COLO668 (cell line): ENCODE data around the gene PSMD7.
"Not testable (repeated sequence)": the region's sequence is repeated elsewhere in the genome, so short reads cannot be mapped to it uniquely, and the experiment has no call there.

Experiments used
- DNase-seq: peaks from one replicate; lab custom pipeline; 2025; ENCODE audit not compliant: unreplicated experiment; lab: John Stamatoyannopoulos, UW

PSMD7 gene

GRCh38 chr16:74296104-74296431, 546 bp upstream of the PSMD7 start:
- peak; percentile 36 for DNase-seq

DNA sequence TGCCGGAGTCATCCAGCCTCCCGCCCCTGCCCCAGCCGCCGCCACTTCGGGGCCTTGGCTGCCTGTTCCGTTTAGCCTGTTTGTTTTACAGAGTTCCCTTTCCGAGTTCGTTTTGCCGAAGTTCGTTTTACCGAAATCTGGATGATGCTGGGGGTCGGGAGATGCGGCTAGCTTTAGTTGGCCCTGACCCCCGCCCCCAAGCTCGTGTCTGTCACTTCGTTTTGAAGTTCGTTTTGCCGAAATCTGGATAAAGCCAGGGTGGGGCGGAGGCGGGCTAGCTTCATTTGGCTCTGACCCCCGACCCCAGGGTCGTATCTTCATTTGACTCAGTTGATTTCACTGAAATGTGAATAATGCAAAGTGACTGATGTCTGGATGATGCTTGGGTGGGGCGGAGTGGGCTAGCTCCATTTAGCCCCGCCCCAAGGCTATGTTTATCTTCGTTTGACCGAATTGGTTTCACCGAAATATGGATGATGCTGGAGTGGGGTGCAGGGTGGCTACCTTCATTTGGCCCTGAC, 591 bp downstream of the PSMD7 start:
- DNase-seq, result peak; percentile 31

- DNase-seq, result no peak
Measured at GRCh38 chr16:74298104-74298503, 1.5 kb downstream of the PSMD7 start.

GRCh38 chr16:74302341-74302740, 5.7 kb downstream of the PSMD7 start:
- DNase-seq, result no peak

- no peak for DNase-seq
Measured at GRCh38 chr16:74304164-74304834, 7.7 kb downstream of the PSMD7 start.

DNA sequence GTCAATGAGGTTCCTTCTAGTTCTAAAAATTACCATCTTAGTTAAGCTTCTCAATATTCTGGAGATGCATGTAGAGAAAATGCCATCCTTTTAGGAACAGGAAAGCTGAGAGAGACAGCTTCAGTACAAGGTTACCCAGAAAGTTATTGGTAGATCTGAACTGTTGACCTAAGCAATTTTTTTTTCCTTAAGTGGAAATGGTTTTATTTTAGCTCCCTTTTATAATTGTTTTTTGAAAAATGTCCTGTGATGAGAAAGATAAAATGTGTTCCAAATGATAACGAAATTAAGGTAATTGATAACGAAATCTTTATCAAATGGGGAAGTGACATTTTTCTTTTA, 8.2 kb downstream of the PSMD7 start:
- DNase-seq, result no peak

GRCh38 chr16:74305281-74305680, 8.7 kb downstream of the PSMD7 start:
- no peak for DNase-seq

DNA sequence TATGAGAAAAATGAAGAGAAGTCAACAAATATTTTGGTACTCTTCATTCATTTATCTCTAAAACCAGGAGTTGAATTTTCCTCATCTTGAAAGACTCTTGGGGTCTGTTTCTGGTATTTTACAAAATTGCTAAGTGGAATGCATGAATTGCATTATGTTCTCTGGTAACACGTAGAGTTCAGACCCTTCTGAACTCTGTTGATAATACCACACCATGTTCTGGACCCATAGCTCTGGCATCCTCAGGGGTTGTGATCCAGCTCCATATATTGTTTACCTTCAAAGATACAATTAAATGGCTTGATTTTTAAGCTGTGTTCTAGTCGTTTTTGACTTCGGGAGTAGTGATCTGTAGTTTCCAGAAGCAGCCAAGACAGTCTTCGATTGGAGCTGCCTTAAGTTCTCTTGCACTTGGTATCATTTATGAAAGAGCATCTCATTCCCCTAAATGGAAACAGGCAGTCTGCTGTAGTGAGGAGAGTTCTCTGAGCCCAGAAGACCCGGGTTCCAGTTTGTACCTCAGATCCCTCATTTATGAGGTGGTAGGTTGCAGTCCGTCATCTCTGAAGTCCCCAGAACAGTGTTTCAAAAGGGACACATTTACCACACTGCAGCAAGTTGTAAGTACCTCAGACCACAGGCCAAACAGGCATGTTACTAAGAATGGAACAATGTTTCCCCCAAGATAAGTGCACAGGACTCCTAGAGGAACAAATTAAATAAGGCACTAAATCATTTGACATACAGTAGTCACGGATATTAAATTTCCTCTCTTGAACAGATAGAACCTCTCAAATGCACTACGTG, 9.6 kb downstream of the PSMD7 start:
- DNase-seq, result no peak

DNA sequence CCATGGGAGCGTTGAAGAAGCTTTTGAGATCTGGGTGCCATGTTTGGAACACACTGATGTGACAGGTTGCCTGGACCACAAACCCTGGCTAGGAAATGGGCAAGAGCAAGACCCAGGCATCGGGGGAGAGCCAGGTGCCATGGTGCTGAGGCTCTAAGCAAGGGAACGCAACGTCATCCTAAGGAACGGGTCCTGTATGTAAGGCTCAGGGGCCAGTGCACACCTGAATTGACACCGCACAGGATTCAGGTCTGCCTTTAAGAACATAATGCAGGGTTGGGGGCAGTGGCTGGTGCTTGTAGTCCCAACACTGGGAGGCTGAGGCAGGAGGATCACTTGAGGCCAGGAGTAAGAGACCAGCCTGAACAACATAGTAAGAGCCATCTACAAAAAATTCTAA, 10.8 kb downstream of the PSMD7 start:
- DNase-seq, result no peak

- DNase-seq, result peak; percentile 16
Measured at GRCh38 chr16:74309789-74310781, 13.5 kb downstream of the PSMD7 start.

DNA sequence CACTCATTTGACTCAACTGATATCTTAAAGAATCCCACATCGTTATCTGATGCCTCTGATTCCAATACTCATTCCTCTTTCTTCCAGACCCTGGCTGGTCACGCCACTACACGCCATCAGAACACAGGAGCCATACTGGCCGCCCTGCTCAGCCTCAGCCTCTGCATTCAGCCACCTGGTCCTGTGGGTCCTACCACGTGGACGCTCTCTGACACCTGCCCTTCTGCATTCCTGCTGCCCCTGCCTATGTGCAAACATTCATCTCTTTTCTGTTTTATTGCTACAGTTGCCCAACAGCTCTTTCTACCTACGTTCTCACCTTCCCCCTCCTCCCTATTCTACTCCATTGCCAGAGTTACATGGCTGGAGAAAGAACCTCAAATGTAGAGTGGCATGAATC, 18.4 kb downstream of the PSMD7 start:
- DNase-seq, result no peak

DNA sequence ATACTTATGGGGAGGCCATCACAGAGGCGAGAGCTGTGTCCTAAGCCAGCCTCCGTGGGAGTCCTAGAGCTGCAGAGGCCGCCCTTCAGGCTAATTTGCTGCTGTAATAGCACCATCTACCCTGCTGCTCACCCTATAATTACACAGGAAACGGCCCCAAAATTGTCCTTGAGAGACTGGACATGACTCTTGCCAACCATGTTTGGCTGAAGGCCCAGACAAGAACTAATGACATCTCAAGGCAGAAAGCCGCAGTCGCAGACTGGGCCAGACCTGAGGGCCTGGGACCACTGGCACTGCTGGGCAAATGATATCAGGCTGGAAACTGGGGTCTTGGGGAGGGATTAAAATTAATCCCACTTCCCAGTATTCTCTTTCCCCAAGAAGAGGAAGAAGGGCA, 24.1 kb downstream of the PSMD7 start:
- no peak for DNase-seq

DNA sequence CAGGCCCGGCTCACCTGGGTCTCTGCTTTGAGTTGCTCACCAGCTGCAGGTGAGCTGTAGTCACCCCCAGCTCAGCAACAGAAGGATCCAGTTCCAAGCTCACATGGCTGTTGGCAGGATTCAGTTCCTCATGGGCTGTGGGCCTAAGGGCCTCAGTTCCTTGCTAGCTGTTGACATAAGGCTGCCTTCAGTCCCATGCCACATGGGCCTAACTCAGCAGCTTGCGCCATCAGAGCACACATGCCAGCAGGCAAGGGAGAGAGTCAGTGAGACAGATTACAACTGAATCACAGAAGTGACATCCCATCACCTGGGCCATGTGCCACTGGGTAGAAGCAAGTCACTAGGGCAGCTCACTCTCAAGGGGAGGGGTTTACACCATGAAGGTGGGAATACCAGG, 24.7 kb downstream of the PSMD7 start:
- DNase-seq, result no peak

DNA sequence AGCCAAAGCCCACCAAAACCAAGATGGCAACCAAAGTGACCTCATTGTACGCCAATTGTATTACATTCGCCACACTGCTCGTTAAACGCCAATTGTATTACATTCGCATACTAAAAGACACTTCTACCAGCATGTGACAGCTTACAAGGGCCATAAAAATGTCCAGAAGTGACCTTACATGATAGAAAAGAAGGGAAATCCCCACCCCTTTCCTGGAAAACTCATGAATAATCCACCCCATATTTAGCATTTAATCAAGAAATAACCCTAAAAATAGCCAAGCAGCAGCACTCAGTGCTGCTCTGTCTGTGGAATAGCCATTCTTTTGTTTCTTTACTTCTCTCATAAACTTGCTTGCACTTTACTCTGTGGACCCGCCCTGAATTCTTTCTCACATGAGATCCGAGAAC, 25.7 kb downstream of the PSMD7 start:
- DNase-seq, result no peak

DNA sequence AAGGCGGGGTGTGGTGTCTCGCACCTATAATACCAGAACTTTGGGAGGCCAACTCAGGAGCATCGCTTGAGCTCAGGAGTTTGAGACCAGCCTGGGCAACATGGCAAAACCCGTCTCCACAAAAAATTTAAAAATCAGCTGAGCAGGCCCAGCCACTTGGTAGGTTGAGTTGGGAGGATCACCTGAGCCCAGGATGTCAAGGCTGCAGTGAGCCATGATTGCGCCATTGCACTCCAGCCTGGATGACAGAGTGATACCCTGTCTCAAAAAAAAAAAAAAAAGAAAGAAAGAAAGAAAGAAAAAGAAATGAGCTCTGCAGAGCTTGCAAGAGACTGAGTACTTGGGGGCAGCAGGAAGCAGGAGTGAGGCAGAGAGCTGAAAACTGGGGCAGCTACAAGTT, 28.2 kb downstream of the PSMD7 start:
- not testable (repeated sequence) for DNase-seq

GRCh38 chr16:74325641-74326040, 29.0 kb downstream of the PSMD7 start:
- no peak for DNase-seq

GRCh38 chr16:74328346-74328745, 31.7 kb downstream of the PSMD7 start:
- not testable (repeated sequence) for DNase-seq

DNA sequence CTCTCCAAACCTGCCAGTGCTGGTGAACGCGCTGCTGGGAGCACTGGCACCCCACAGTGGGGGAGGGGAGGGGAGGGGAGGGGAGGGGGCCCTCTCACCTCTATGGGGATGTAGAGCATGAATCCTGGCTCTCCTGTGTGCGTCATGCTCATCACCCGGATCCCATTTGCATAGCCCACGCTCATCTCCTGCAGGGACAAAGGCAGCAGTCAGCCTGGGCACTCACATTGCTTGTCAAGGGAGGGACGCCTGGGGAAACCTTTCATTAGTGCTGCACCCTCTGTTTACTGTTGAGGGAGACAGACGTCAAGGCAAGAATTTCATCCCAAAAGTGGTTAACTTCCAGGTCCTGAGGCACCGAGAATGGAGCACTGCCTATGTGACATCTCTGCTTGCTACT, 35.9 kb downstream of the PSMD7 start:
- DNase-seq, result not testable (repeated sequence)

DNA sequence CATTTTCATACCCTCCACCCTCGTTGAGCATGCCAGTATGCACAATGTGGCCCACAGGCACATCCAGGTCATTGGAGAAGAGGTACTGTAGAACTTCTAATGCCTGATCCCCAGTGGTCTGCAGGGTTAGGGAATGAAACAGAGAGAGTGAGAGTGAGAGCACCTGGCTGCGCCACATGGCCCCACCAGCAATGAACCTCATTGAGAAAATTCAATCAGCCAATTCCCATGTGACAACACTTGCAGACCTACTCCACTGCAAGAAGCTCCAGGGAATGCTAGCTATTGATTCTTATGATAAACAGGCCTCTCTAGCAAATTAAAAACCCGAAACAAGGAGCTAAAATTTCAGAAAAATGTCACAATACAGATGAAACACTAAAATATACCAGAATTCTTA, 40.9 kb downstream of the PSMD7 start:
- not testable (repeated sequence) for DNase-seq

DNA sequence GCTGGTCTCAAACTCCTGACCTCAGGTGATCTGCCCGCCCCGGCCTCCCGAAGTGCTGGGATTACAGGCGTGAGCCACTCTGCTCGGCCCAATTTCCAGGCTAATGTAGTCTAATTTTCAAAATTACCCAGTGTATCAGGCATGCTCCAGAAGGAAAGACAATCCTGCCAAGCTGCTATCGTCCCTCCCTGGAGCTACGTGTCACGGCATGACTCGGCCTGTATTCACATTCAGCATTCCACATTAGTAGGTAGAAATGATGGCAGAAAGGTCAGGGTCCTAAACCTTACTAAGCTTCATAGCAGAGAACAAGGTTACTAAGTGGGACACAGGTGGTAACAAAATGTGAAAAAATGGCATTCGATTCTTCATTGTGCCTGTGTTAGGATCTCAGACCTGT, 42.6 kb downstream of the PSMD7 start:
- not testable (repeated sequence) for DNase-seq

- DNase-seq, result not testable (repeated sequence)
Measured at GRCh38 chr16:74353038-74353437, 56.4 kb downstream of the PSMD7 start.
